OCI-LY3 (cell line): ENCODE results near the gene GKN2.

ENCODE experiments used
- H2AFZ ChIP-seq: fragments of 200-600, 300-600 bp; shearing (Covaris generic); 2 replicates; pipeline ENCODE4 v1.6.0; 2014; ENCODE audit warnings: antibody characterized with exemption, low read depth, low read length
- H3K27ac ChIP-seq: fragments of 200-600, 300-600 bp; sonication (generic); 2 replicates; pipeline ENCODE4 v1.5.1; 2014; ENCODE audit warnings: mild to moderate bottlenecking, low read length, moderate library complexity, mixed read lengths
- H3K27me3 ChIP-seq: fragments of 200-600, 300-600 bp; sonication (generic); 2 replicates; pipeline ENCODE4 v1.6.1; 2014; ENCODE audit warnings: low read depth, low read length, mixed read lengths
- H3K36me3 ChIP-seq: fragments of 200-600, 300-600 bp; sonication (generic); replicated peaks from 2 replicates; pipeline ENCODE3; 2014; ENCODE audit warnings: low read depth, low read length, mixed read lengths
- H3K4me1 ChIP-seq: fragments of 300-600, 200-600 bp; sonication (generic); 2 replicates; pipeline ENCODE4 v1.6.1; 2014; ENCODE audit warnings: low read length, mixed read lengths
- H3K4me2 ChIP-seq: fragments of 200-600, 300-600 bp; sonication (generic); 2 replicates; pipeline ENCODE4 v1.6.1; 2014; ENCODE audit warnings: low read length, mixed read lengths
- H3K4me3 ChIP-seq: fragments of 300-600, 200-600 bp; sonication (generic); 2 replicates; pipeline ENCODE4 v1.5.1; 2014; ENCODE audit warnings: antibody characterized with exemption, mild to moderate bottlenecking, low read length, moderate library complexity
- H3K79me2 ChIP-seq: fragments of 300-600, 200-600 bp; shearing (Covaris generic); 2 replicates; pipeline ENCODE4 v1.6.1; 2014; ENCODE audit warnings: mild to moderate bottlenecking, low read length, mixed read lengths
- H3K9ac ChIP-seq: fragments of 300-600, 200-600 bp; shearing (Covaris generic); 2 replicates; pipeline ENCODE4 v1.6.0; 2014; ENCODE audit warnings: mild to moderate bottlenecking, low read length, moderate library complexity
- H3K9me3 ChIP-seq: fragments of 200-600, 300-600 bp; shearing (Covaris generic); 2 replicates; pipeline ENCODE4 v1.6.1; 2014; ENCODE audit warnings: low read length, mixed read lengths; ENCODE audit not compliant: insufficient read depth
- H4K20me1 ChIP-seq: fragments of 200-600, 300-600 bp; sonication (generic); 2 replicates; pipeline ENCODE4 v1.6.1; 2016; ENCODE audit warnings: low read length, mixed read lengths; ENCODE audit not compliant: insufficient read depth
- EZH2phosphoT487 ChIP-seq: fragments of 200-600 bp; shearing (Covaris generic); IDR thresholded peaks from 2 replicates; pipeline ENCODE4 v1.6.1; 2018; ENCODE audit warnings: antibody characterized with exemption, mixed run types, low read depth
- TF ChIP-seq, protein P1 (sequence below): fragments of 200-600, 300-600 bp; sonication (generic); IDR thresholded peaks from 2 replicates; pipeline ENCODE4 v1.5.1; 2014; ENCODE audit warnings: antibody characterized with exemption, low read length, low read depth

GKN2 gene

DNA sequence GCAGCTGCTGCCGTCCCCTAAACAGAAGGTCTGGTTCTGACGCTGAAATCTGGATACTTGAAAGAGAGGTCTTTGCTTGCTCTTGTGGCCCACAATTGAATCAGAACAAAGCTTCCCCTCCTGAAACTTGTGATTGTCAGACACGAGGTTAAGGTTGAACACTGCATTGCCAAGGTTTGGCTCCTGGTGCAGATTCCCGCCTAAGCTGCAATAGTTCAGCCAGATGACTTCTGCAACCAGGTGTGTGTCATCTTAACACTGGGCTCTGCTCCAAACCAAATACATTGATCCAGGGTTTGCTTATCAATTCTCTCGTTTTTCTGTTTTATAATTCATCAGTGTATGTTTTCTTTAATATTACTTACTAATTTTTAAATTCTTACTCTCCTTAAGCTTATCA is 36.3 kb upstream of the GKN2 start:
- Histone ChIP-seq H3K27me3 (peaks cover 9% of the 10 kb centered on the region), H3K4me1 (no peaks in the 10 kb centered on the region), H3K79me2 (no peaks in the 10 kb centered on the region), H3K4me2 (no peak overlapping the region), H3K4me3 (no peak overlapping the region), H2AFZ (no peak overlapping the region), H3K9ac (no peak overlapping the region), H3K27ac (no peak overlapping the region), H4K20me1 (no peaks in the 10 kb centered on the region), H3K36me3 (no peaks in the 10 kb centered on the region), H3K9me3 (no peaks in the 10 kb centered on the region)
- no peak for TF ChIP-seq EZH2phosphoT487
- TF ChIP-seq, protein P1, sequence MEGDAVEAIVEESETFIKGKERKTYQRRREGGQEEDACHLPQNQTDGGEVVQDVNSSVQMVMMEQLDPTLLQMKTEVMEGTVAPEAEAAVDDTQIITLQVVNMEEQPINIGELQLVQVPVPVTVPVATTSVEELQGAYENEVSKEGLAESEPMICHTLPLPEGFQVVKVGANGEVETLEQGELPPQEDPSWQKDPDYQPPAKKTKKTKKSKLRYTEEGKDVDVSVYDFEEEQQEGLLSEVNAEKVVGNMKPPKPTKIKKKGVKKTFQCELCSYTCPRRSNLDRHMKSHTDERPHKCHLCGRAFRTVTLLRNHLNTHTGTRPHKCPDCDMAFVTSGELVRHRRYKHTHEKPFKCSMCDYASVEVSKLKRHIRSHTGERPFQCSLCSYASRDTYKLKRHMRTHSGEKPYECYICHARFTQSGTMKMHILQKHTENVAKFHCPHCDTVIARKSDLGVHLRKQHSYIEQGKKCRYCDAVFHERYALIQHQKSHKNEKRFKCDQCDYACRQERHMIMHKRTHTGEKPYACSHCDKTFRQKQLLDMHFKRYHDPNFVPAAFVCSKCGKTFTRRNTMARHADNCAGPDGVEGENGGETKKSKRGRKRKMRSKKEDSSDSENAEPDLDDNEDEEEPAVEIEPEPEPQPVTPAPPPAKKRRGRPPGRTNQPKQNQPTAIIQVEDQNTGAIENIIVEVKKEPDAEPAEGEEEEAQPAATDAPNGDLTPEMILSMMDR, result no peak

DNA sequence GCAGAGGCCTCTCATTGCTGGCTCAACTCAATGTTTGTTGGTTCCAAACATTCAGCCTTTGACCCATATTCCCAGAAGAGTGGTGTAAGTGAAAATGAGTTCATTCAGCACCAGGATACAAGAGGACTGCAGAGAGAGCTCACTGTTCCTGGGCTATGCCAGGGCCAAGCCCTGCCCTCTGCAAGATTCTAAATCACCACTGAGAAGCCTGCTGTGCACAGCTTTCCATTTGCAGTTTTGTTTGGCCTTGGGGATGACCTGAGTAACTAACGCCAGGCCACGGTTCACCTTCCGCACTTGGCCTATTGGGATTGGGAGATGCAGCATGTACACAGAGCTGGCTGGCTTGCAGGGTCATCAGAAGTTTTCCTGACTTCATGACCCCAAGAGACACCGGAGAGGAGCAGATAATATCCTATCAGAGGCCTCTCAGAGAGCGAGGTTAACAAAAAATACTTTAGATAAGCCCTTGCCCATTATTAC is 34.4 kb upstream of the GKN2 start:
- Histone ChIP-seq H4K20me1 (no peaks in the 10 kb centered on the region), H3K27ac (no peak overlapping the region), H2AFZ (no peak overlapping the region), H3K9me3 (no peaks in the 10 kb centered on the region), H3K9ac (no peak overlapping the region), H3K4me2 (no peak overlapping the region), H3K36me3 (no peaks in the 10 kb centered on the region), H3K4me1 (no peaks in the 10 kb centered on the region), H3K27me3 (peaks cover 9% of the 10 kb centered on the region), H3K4me3 (no peak overlapping the region), H3K79me2 (no peaks in the 10 kb centered on the region)
- TF ChIP-seq, protein P1, result no peak
- TF ChIP-seq EZH2phosphoT487, result no peak

DNA sequence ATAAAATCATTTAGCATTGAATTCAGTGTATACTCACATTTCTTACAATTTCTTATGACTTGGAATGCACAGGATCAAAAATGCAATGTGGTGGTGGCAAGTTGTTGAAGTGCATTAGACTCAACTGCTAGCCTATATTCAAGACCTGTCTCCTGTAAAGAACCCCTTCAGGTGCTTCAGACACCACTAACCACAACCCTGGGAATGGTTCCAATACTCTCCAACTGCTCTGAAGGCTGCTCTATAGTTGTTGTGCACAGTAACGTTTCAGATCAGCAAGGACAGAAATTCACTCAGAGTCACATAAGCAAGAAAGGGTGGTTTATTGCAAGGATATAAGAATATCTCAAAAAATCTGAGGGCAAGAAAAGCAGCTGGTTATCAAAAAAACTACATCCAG is 28.3 kb upstream of the GKN2 start:
- Histone ChIP-seq H3K27me3 (peaks cover 37% of the 10 kb centered on the region), H3K4me3 (no peak overlapping the region), H2AFZ (no peak overlapping the region), H3K79me2 (no peaks in the 10 kb centered on the region), H4K20me1 (no peaks in the 10 kb centered on the region), H3K4me2 (no peak overlapping the region), H3K4me1 (no peaks in the 10 kb centered on the region), H3K9me3 (no peaks in the 10 kb centered on the region), H3K36me3 (no peaks in the 10 kb centered on the region), H3K9ac (no peak overlapping the region), H3K27ac (no peak overlapping the region)
- no peak for TF ChIP-seq EZH2phosphoT487
- TF ChIP-seq, protein P1, result no peak

DNA sequence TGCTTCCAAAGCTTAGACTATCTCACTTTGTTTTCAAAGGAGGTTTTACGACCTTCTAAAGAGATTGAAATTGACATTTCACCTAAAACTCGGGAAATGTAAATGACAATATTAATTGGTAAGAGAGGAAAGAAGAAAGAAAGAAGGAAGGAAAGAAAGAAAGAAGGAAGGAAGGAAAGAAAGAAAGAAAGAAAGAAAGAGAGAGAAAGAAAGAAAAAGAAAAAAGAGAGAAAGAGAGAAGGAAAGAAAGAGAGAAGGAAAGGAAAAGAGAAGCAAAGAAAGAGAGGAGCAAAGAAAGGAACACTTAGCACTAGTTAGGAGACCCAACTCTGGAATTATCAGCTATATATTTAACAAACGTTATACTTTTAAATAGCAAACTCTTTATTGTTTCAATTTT is 25.4 kb upstream of the GKN2 start:
- H2AFZ ChIP-seq, result no peak overlapping the region
- H3K9me3 ChIP-seq, result no peaks in the 10 kb centered on the region

More for the DNA sequence above, 25.4 kb upstream of the GKN2 start:
- Histone ChIP-seq H3K4me3 (no peak overlapping the region), H3K79me2 (no peaks in the 10 kb centered on the region), H4K20me1 (no peaks in the 10 kb centered on the region), H3K27ac (no peak overlapping the region), H3K4me2 (no peak overlapping the region), H3K27me3 (peaks cover 52% of the 10 kb centered on the region), H3K4me1 (no peaks in the 10 kb centered on the region), H3K9ac (no peak overlapping the region), H3K36me3 (no peaks in the 10 kb centered on the region)
- TF ChIP-seq, protein P1, result no peak
- no peak for TF ChIP-seq EZH2phosphoT487
